Inflammatory macrophage treated with lipopolysaccharide for 4 hours (primary cell): Measurements from ENCODE around the gene GRN.
"Not testable (repeated sequence)": the region's sequence is repeated elsewhere in the genome, so short reads cannot be mapped to it uniquely, and the experiment has no call there.

ENCODE experiments used
- DNase-seq: peaks from one replicate; pipeline ENCODE4 v3.0.0-alpha.2; 2020

GRN gene

GRCh38 chr17:44384823-44385286 lies 39.8 kb downstream of the GRN start:
- DNase-seq, result no peak

GRCh38 chr17:44385287-44386181 lies 40.4 kb downstream of the GRN start:
- peak; percentile 69 for DNase-seq

- DNase-seq, result no peak
These were observed 41.1 kb downstream of the GRN start for GRCh38 chr17:44386182-44386525.

- DNase-seq, result no peak
These were observed 42.7 kb downstream of the GRN start for GRCh38 chr17:44387804-44388203.

- no peak for DNase-seq
These were observed 44.2 kb downstream of the GRN start, which contains the start of gene ITGA2B for GRCh38 chr17:44389281-44389680. TSS of gene ITGA2B (minus strand) at chr17:44389649. CDS start at chr17:44389473, 176 bp downstream.

- peak; percentile 40 for DNase-seq
These were observed 44.7 kb downstream of the GRN start for GRCh38 chr17:44389723-44390202.

GRCh38 chr17:44390250-44390870 lies 45.3 kb downstream of the GRN start:
- no peak for DNase-seq

- not testable (repeated sequence) for DNase-seq
These were observed 49.0 kb downstream of the GRN start for GRCh38 chr17:44394112-44394511.

- DNase-seq, result no peak
These were observed 49.7 kb downstream of the GRN start for GRCh38 chr17:44394833-44395232.

GRCh38 chr17:44396946-44397345 lies 51.8 kb downstream of the GRN start:
- no peak for DNase-seq

GRCh38 chr17:44397479-44398440 lies 52.7 kb downstream of the GRN start:
- DNase-seq, result no peak

- DNase-seq, result no peak
These were observed 53.9 kb downstream of the GRN start for GRCh38 chr17:44398692-44399691.

GRCh38 chr17:44400226-44400847 lies 55.2 kb downstream of the GRN start:
- peak; percentile 9 for DNase-seq
